Measurements from ENCODE around the gene USP33.
"Not testable (repeated sequence)": the region's sequence is repeated elsewhere in the genome, so short reads cannot be mapped to it uniquely, and the experiment has no call there.

Gene USP33

DNA sequence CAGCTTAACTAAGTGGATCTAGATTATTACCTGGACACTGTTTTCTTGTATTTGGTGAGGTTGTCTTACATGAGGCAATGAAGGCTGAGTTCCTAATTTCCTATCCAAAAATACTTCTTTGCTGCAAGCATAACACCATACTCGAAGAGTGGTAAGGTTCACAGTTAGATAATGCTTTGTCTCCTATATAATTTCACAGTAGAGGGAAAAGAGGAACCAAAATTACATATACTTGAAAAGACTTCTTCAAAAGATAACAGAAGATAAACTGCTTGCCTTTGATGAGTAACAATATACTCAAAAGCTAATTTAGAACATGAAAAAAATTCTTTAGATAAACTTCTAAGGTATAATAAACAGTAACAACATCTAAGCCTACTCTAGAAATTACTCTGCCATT is 20.4 kb downstream of the USP33 start:
- DNase-seq (ENCODE audit: low read depth in 3 of 3) = no peak

DNA sequence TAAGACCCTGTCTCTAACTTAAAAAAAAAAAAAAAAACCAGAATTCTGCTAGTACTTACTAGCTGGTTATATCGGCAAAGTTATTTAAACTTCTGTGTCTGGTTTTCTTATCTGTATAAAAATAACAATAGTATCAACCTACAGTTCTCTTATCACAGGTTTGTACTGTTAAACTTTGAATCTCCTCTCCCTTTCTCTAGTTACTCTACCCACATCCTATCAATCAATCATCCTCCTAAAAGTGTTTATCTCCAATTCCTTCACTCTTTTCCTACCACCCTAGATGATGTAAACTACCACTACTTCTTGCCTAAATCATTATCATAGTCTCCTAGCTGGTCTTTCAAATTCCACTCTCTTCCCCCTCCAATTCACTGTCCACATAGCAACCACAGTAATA is 27.6 kb downstream of the USP33 start:
- DNase-seq (ENCODE audit: low read depth in 3 of 3) = no peak

DNA sequence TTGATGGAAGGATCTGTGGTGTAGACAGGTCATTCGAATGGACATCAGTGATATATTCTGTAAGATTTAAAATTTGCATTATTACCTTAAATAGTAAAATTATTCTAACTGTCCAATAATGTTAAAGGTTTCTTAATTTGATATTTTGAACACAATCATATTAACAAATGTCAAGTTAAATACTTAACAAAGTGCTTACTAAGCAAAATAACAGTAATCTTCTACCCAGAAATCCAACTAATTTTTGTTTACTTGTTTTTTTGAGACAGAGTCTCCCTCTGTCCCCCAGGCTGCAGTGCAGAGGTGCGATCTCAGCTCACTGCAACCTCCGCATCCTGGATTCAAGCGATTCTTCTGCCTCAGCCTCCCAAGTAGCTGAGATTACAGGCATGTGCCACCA is 33.9 kb downstream of the USP33 start:
- no peak for DNase-seq (ENCODE audit: low read depth in 3 of 3)

DNA sequence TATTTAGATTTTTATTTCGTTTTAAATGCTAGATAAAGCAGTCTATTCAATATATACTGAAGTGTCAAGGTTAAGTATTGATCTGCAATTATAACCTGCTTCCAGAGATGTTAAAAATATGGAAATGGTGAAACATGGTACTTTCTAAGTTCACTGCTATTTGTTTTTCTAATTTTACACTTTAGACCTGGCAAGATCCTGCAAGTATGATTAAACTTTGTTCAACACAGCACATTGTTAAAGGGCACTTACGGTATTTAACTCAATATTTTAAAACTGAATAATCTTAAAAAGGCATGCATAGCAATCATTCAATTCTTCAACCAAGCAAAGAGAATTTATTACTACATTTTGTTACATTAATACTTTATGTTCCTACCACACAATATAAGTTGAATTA is 41.5 kb downstream of the USP33 start:
- no peak for DNase-seq (ENCODE audit: low read depth in 3 of 3)

DNA sequence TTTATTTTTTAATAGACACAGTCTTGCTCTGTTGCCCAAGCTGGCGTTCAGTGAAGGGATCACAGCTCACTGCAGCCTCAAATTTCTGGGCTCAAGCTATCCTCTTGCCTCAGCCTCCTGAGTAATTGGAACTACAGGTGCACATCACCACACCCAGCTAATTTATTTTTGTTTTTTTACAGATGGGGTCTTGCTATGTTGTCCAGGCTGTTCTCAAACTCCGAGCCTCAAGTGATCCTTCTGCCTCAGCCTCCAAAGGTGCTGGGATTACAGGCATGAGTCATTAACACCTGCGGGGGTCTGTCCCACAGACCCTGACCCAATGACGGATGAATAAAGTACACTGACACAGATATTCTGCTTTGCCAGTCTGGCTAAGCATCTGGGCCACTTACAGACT is 43.6 kb downstream of the USP33 start:
- no peak for DNase-seq (ENCODE audit: low read depth in 3 of 3)

DNA sequence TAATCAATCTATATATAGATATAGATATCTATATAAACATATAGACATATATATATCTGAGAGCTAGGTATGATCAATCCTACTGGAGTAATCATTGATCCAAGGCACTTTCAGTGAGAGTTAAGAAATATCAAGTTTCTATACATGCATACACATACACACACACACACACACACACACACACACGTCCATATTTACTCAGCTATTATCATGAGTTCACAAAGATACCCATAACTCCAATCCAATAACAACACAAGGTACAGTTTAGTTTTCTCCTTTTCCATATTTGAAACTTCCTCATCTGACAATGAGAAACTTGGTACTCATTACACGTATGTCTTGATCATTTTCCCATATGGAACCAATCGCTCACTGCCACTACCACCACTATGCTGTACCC is 49.9 kb downstream of the USP33 start:
- no peak for DNase-seq (ENCODE audit: low read depth in 3 of 3)

DNA sequence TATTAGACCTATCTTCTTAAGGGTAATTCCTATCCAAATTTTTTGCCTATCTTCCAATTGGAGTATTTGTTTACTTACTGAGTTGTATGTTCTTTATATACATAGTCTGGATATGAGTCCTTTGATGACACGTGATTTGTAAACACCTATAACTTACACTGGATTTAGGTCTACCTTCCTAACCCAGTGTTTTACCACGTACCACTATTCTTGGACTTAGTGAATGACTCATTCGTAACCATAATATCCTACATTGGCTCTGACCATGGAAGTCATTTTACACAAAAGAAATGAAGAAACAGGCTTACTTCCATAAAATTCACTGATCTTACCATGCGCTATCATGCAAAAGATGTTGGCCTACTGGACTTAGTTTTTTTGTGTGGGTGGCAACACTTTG is 53.3 kb downstream of the USP33 start:
- DNase-seq (ENCODE audit: low read depth in 3 of 3) = no peak

DNA sequence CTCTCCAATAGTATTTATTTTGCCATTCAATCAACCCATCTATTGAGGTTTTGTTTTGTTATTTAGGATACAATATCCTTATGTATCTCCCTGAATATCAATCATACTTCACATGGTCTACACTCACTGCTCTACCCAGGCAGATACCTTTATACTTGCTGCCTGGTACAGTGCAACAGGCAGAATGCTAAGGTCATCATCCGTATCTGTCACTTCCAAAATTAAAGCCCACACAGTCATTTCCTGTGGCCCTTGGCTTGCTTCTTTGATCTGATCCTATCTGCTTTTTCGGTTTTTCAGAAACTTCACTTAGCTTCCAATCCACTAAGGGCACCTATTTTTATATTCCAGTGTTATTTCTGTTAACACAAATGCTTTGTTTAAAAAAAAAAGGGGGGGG is 54.9 kb downstream of the USP33 start:
- DNase-seq (ENCODE audit: low read depth in 3 of 3) = no peak

DNA sequence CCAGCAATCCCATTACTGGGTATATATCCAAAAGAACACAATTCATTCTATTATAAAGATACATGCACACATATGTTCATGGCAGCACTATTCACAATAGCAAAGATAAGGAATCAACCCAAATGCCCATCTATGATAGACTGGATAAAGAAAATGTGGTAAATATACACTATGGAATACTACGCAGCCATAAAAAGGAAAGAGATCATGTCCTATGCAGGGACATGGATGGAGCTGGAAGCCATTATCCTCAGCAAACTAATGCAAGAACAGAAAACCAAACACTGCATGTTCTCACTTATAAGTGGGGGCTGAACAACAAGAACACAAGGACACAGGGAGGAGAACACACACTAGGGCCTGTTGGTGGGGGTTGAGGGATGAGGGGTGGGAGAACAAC is 60.0 kb downstream of the USP33 start:
- DNase-seq (ENCODE audit: low read depth in 3 of 3) = not testable (repeated sequence)

DNA sequence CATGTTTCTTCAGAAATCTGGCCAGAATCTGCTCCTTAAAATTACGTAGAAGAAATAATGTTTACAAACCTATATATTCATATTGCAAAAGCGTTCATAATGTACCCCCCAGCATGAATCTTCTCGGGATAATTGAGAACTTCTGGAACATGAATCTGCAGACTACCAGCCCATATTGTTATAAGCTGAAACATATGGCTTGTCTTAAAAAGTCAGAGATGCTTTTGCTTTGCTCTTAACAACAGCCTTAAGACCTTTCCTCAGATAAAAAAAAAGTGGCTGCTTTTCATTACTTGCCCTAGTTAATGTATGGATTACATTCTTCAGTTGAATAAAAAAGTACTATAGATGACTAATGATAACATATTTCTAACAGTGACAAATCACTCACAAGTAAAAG is 62.2 kb downstream of the USP33 start:
- no peak for DNase-seq (ENCODE audit: low read depth in 3 of 3)

DNA sequence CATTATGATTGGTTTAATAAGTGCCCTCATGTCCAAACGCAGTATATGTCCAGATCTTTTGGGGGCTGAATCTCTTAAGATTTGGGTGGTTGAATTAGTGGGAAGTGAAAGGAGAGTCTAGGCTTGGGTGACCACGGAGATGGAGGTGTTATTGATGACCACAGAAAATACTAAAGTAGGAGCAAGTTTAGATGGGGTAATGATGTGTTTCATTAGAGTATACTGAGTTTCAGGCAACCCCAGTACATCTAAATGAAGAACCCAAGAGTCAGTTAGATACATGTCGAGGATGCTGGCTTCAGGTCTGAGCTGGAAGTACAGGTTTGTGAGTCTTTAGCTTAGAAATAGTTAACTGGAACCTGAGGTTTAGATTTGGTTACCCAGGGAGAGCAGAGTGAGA is 70.7 kb downstream of the USP33 start:
- DNase-seq (ENCODE audit: low read depth in 3 of 3) = no peak

DNA sequence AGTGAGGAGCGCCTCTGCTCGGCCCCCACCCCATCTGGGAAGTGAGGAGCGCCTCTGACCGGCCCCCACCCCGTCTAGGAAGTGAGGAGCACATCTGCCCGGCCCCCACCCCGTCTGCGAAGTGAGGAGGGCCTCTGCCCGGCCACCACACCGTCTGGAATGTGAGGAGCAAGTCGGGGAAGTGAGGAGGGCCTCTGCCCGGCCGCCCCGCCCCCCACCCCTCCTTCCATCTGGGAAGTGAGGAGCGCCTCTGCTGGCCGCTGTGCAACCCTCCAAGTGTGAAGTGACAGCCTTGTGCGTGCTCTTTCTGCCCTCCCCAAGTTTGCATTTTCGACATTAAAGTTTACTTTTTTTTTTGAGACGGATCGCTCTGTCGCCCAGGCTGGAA is 72.1 kb downstream of the USP33 start:
- DNase-seq (ENCODE audit: low read depth in 3 of 3) = peak in 1 of 3 donors; percentile 11

DNA sequence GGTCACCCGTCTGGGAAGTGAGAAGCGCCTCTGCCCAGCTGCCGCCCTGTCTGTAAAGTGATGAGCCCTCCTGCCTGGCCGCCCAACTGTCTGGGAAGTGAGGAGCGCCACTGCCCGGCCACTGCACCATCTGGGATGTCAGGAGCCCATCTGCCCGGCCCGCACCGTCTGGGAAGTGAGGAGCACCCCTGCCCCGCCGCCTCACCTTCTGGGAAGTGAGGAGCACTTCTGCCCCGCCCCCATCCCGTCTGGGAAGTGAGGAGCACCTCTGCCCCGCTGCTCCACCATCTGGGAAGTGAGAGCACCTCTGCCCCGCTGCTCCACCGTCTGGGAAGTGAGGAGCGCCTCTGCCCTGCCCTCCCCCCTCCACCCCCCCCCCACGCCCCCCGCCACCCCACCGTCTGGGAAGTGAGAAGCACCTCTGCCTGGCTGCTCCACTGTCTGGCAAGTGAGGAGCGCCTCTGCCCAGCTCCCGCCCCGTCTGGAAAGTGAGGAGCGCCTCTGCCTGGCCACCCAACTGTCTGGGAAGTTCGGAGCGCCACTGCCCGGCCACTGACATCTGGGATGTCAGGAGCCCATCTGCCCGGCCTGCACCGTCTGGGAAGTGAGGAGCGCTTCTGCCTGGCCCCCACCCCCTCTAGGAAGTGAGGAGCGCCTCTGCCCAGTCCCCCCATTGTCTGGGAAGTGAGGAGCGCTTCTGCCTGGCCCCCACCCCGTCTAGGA is 72.7 kb downstream of the USP33 start:
- no peak for DNase-seq (ENCODE audit: low read depth in 3 of 3)

DNA sequence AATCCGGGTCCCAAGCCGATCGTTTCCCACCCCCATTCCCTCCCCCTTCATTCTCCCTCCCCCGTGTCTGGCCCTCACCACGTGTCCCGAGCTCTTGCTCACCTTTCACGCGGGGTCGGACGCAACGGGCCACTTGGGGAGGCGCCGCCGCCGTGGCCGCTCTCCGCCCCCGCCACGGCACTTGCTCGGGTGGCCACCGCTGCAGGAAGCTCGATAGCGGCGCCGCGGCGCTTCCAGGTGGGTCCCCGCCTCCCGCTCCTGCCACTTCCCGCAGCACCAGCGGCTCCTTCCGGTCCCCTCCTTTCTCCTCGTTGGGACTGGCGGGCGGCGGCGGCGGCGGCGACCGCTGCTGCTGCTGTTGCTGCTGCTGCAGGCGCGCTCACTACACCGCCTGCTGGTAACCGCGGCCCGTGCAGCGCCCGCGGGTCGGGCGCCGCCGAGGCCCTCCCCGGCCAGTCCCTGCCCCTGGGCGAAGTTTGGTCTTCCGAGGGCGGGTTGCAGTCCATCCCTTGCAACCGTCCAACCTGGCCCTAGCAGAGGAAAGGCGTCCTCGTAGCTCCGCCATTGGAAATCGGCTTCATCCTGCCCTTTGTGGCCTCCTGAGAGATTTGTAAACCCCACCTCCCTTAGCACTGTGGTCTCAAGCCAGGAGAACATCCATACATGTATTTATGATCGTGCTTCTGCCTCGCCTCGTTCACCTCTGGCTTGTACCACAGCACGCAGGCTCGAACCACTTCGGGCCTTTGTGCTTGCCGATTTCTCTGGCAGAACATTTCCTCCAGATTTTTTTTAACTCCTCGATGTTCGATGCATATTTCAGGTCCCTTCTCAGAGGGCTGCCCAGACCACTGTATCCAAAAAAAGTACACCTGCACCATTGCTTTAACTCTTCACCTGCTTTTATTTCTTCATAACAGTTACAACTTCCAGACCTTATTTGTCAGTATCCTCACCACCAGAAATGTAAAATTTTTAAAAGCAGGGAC is 76.2 kb downstream of the USP33 start:
- peak; percentile 83 to 88 (median 84) for DNase-seq (ENCODE audit: low read depth in 3 of 3)

DNA sequence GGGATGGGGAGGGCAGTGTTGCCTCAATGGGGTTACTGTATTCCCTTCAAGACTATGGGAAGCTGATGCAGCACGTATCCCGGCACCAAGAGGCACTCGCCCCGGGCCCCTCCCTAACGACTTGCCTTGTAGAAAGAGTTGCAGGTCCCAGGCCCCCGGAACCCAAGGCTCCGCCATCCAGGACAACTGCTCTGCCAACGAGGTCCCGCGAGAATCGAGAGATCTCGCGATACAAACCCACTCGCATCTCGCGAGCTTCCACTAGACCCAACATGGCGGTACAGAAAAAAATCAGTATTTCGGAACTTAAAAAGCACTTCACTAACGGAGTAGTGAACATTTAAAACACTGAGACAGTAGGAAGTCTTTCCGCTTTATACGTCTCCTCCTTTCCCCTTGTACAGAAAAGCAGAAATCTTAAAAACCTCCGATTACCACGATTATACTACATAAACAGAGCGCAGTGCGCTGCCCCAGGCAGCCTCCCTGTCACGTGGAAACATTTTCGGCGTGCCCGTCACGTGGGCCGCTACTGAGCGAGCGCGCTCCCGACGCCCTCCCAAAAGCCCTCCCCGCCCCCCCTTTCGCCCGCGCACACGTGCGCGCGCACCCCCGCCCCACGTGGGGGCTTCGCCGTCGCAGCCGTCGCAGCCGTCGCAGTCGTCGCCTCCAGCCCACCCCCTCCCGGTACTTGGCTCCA is 77.0 kb downstream of the USP33 start, which contains the start of gene ZZZ3:
TSS of gene ZZZ3 (minus strand) at position 199 of the 700 bp plus-strand sequence. CDS start 49,304 bp downstream, outside the sequence.
- DNase-seq (ENCODE audit: low read depth in 3 of 3) = peak; percentile 81 to 90 (median 85)

DNA sequence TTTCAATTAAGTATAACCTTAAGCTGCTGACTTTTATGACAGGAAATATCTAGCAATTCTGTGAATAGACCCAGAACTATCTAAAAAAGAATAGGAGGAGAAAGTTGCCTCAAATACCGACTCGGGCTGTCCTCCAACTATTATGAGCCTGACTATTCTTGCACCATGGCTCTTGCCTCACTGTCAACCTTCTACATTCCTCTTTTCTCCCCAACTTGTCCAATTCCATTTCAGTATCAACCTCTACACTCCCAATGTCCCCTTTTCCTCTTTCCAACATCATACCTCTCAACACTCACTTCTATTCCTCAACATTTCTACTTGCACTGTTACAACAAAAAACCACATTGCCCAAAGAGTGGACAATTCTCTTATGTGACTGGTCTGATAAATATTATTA is 79.5 kb downstream of the USP33 start:
- no peak for DNase-seq (ENCODE audit: low read depth in 3 of 3)

DNA sequence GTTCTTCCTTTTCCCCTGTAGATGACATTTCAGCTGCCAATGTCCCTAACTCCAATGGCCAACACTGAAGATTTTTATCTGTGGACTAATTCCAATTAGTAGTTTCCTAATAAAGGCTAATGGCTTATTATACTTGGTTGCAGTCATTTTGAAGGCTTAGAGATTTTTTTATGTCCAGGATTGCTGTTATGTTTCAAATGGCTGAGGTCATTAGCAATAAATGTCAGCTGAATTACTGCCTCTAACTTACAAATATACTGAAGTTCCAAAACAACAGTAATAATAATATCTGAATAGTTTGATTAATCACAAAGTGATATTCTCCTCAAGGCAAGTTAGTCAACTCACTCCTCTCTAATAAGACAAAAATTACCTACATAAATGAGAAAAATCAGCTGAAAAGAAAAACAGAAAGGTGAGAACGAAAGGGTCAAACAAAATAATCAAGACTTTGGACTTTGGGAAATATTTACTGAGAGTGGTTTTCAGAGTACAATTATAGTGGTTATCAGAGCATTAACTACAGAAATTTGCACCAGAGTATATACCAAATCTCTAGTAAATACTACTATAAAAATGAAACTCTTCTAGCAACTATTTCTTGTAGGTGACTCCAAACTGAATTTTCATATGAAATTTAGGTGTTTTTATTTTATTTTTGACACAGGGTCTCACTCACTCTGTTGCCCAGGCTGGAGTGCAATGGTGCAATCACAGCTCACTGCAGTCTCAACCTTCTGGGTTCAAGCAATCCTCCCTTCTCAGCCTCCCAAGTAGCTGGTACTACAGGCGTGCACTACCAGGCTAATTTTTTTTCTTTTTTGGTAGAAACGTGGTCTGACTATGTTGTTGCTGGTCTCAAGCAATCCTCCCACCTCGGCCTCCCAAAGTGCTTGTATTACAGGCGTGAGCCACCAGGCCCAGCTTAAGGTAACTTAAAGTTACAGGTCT is 80.7 kb downstream of the USP33 start:
- no peak for DNase-seq (ENCODE audit: low read depth in 3 of 3)

DNA sequence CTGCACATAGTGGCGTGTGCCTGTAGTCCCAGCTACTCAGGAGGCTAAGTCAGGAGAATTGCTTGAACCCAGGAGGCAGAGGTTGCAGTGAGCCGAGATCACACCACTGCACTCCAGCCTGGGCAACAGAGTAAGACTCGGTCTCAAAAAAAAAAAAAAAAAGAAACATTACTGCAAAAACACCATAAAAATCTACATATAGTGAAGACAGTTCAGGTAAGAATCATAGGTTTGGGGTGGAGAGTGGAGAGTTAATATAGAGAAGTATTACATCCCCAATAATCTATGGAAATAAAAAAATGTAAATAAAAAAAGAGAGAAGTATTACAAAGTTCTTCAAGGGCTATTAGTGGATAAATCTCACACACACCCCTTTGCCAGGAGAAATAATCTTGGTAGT is 84.8 kb downstream of the USP33 start:
- DNase-seq (ENCODE audit: low read depth in 3 of 3) = not testable (repeated sequence)

DNA sequence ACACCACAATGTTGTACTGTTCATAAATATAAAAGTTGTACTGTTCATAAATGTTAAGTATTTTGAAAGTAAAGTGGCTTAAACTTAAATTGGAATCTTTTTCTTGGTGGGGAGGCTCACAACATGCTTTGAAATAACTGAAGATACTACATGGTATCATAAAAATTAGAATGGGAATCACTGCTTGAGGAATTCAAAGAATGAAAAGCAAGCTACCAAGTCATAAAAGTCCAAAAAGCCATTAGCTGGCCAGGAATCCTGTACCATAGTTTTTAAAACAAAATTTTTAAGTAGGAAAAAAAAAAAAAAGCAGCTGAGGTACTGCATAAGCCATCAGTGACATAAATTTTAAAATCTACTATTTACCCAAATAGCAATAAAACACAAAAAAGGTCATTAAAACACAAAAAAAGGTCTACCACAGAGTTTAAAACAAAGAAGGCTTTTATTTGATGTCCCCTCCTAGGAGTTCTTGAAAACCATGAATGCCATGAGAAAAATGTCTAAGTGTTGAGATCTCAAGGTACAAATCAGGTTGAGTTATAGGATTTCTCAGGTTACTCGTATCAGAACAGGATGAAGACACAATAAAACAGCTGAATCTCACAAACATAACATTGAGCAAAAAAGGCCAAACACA is 85.8 kb downstream of the USP33 start:
- no peak for DNase-seq (ENCODE audit: low read depth in 3 of 3)

DNA sequence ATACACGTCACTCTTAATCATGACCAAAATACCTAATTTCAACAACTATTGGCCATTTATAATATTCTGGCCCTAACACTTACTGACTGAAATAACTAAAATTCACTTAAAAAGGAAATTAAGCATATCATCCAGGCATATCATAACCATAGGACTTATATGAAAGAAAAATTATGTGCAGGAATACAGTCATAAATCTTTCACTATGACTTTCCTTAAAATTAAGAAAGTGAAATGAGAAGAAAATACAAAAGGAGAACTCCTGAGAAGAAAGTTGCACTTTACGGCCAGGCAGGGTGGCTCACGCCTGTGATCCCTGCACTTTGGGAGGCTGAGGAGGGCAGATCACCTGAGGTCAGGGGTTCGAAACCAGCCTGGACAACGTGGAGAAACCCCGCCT is 86.6 kb downstream of the USP33 start:
- no peak for DNase-seq (ENCODE audit: low read depth in 3 of 3)

DNA sequence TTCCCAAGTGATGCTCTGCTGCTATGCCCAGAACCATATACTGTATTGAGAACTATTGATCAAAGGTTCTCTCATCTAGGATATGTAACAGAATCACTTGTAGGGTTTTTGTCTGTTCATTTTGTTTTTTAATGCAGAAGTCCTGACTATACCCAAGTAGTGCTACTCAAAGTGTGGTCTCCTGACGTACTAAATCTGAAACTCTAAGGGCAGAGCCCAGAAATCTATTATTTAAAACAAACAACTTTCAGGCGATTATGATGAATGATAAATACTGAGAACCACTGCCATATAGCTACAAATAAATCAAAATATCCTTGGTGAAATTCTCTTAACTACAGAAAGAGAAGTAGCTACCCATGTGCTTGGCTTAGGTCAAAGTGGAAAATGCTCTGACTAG is 87.3 kb downstream of the USP33 start:
- no peak for DNase-seq (ENCODE audit: low read depth in 3 of 3)

Measured in stimulated activated CD4-positive, alpha-beta T cell treated with anti-CD3 and anti-CD28 coated beads, TNF-alpha, amount 100 ng/mL, for 48 hours (primary cell).